ENCODE measurements around the gene CA10.

Gene CA10

GRCh38 chr17:51751072-51751471, 407.4 kb downstream of the CA10 start:
- DNase-seq, result no peak

DNA sequence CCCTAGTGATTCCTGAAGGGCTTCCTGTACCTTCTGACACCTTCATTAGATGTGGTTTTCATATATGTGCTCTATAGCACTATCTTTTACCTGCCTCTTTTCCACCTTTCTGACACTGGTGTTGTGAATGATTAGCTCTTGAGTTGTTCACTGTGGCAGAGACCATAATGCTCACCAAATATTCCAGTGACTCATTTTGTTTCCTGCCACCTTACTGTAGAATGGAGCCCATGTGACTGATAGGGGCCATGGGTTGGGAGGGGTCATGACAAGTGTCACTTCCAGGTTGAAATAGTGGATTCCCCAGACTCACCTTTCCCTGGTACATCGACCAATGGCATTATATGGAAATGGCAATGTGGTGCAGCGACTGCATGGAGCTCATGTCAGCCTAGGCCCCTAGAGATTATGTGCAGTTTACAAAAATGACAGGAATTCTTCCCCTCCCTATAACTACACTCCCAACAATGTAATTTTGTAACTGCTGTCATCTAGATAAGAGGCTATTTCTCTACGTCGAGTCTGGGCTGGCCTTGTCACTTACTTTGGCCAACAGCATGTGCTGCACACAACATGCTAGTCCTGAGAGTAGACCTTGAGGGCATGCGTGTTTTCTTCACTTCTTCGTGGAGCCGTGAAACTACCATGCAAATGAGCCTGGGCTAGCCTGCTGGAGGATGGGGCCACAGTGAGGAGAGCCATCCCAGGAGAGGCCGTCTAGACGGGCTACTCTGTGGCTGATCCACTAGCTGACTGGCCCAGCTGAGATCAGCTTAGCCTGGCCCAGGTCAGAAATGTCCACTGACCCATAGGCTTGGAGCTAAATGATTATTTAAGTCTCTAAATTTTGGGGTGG, 409.5 kb downstream of the CA10 start:
- no peak for DNase-seq

GRCh38 chr17:51746421-51746820, 412.1 kb downstream of the CA10 start:
- no peak for DNase-seq

DNA sequence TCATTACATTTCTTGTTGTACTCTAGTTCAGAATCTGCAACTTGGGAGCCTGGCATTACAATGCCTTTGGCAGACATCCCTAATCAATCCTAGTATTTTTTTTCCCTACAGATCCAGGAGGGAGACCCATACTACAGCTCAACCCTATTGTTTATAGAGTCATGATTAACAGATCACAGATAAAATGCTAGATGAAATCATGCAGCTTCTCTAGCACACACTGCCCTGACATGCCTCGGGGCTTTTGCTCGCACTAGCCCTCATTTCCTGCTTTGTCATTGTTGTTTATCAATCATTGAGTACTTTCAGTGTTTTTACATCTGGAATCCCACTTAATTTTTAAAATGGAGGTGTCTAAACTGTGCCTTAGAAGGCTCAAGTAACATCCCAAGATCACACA, 412.5 kb downstream of the CA10 start:
- no peak for DNase-seq

GRCh38 chr17:51743477-51743876, 415.0 kb downstream of the CA10 start:
- DNase-seq, result no peak

- DNase-seq, result no peak
These were observed 415.9 kb downstream of the CA10 start for GRCh38 chr17:51742571-51742970.

- DNase-seq, result no peak
These were observed 417.1 kb downstream of the CA10 start for GRCh38 chr17:51741458-51741857.

GRCh38 chr17:51740531-51740930, 418.0 kb downstream of the CA10 start:
- no peak for DNase-seq

DNA sequence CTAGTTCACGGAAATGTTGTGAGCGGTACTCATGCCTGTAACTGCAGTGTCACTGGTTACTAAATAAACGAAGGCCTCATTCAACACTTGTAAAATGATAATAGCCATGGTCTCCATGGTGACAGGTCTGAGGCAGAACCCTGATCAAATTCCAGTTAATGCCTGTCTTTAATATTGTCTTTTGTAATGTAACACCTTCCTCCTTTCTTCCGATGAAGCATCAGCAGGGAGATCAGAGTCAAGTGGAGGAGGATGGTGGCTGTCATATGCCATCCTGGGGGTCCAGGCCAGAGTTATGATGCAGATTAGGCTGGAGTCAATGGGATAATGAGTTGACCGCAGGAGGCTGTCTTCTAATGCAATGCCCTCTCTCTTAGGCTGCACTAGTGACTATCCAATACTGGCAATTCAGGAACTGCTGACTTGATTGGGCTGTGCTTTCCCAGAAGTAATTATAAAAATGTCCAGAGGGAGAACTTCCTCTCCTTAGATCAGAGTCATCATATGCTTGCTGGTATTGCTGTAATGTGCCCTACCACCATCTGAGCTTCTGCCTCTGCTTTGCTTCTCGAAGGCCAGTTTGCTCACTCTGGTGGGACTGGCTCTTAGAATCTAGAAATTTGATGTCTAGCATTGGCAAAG, 419.1 kb downstream of the CA10 start:
- no peak for DNase-seq

DNA sequence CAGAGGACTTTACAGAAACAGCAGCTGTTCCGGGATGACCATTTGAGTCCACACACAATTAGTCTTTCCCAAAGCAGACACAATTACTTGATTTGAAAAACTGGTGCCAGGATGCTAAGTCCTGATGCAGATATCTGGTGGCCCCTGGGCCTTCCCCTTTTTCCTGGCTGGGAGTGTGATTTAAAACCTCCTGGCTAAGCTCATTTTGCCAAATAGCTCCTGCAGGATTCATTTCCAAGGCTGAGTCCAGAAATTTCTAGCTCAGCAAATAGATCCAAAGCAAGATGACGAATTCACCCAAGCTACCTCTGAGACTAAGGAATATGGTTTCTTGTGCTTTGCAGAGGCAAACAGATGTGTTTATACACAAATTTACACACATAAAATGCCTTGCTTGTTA, 422.2 kb downstream of the CA10 start:
- DNase-seq, result no peak

- no peak for DNase-seq
These were observed 423.5 kb downstream of the CA10 start for GRCh38 chr17:51734976-51735375.

GRCh38 chr17:51734462-51734861, 424.1 kb downstream of the CA10 start:
- no peak for DNase-seq

- DNase-seq, result no peak
These were observed 425.3 kb downstream of the CA10 start for GRCh38 chr17:51733166-51733565.

DNA sequence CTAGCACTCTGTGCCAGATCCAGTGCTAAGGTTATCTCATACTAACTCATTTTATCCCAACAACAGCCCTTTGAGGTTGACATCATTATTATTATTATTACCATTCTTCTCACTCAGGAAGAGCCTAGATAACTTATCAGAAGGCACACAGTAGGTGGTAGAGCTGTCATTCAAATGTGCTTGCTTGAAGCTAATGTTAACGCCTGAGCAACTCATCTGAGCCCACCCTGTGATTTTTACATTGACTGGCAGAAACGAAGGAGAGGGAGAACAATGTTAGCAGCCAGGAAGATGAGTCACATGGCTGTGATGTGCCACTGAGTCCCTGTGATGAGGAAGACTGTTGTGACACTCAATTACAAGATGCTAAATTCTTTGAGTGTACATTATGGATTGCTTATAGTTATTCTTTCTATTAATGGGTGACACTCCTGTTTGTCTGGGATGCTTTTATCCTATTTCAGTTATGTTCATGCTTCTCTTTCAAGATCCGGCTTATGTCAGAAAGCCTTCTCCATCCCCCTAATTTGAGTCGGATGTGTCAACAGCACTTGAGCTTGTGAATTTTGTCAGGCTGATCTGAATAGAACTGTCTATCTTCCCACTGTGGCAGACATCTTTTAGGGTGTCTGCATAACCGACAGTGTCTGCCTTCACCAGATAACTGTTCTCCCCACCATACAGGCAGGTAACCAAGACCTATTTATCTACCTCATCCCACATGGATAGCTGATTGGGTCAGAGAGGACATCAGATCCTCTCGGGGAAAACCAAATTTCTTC, 426.4 kb downstream of the CA10 start:
- no peak for DNase-seq

DNA sequence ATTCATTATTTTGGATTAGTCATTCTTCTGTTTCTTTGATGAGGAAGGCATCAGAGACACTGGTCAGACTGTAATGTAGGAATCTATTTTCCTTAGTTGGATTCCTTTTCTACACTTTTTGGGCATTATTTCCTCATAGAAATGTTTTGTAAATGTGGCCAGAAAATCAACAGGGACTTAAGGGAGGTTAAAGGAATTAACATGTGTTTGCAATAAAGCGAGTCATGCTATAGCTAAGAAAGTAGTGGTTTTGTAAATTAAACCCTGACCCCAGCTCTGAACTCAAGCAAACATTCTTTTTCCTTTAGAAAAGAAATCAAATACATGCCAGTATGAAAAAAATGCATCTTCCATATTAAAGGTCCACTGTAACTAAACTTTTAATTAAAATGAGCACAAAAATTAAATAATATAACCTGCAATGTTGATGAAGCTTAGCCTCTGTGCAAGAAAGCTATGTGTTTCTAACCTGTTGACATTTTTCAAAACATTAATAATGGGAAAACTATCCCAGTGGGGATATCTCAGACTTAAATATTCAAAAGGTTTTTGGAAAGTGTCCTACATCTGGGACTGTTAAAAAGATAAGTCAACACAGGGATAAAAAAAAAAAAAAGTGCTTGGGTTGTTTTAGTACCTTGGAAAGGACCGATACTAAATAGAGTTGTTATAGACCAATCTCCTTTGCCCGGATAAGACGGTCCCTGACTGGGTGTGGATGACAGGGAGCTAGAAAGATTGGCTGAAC, 428.0 kb downstream of the CA10 start:
- no peak for DNase-seq

- DNase-seq, result no peak
These were observed 433.3 kb downstream of the CA10 start for GRCh38 chr17:51725185-51725584.

- DNase-seq, result no peak
These were observed 434.4 kb downstream of the CA10 start for GRCh38 chr17:51724043-51724580.

DNA sequence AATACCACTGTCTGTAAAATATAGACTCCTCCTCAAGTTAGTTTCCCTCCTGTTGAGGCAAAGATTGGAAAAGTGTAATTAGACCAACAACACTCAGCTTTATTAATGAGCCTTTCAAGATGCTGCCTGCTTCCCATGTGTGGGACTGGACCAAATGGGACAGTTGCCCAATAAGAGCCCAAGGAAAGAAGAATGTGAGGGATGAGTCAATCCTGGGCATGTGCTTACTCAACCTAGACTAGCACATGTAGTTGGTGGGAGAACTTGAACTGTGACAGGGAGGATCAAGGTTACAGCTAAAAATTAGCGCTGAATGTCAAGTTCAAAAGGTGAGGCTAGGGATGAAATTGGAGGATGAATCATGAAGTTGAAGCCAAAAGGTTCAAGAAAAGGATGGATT, 435.5 kb downstream of the CA10 start:
- DNase-seq, result no peak

- no peak for DNase-seq
These were observed 436.8 kb downstream of the CA10 start for GRCh38 chr17:51721730-51722129.

DNA sequence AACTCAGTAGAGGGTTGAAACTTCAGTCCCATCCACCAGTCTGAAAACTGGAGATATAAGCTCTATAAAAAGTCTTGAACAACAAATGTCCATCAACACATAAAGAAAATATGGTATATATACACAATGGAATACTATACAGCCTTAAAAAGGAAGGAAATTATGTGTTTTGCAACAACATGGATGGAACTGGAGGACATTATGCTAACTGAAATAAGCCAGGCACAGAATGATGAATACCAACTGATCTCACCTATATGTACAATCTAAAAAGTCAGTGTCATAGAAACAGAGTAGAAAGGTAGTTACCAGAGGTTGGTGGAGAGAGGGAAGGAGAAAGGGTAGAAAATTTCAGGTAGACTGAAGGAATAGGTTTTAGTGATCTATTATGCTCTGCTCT, 438.1 kb downstream of the CA10 start:
- no peak for DNase-seq

- DNase-seq, result no peak
These were observed 439.5 kb downstream of the CA10 start for GRCh38 chr17:51718983-51719382.

DNA sequence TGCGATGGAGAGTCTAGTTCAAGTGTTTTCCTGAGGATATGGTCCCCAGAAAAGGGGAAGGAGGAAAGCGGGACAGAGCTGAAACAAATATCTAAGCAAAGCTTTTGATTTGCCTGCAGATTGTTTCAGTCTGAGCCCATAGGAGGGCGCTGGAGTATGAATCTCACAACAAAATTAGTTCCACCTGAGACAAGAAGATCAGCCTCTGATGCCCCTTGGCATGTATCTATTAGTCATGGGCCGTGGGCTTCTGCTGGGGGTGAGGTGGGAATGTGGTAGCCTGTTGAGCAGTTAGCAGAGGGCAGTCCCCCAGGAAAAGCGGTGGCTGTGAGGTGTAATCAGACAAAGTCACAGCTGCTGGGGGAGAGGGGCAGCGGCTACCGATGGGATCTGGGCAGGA, 446.9 kb downstream of the CA10 start:
- DNase-seq, result no peak

DNA sequence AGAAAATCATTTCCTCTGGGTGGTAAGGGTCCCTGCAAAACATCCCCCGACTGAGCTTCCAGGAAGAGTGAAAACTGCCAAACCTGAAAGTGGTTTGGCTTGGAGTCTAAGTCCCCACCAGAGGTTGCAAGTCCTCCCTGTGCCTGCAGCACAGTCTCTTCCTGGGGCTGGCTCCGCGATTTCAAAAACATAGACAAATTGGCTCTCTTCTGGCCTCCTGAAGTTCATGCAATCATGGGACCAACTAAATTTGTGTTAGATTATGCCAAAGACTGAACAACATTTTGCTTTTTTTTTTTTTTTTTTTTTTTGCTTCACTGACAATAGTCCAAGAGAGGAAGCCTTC, 447.9 kb downstream of the CA10 start:
- DNase-seq, result no peak
